Activated CD4-positive, alpha-beta T cell treated with anti-CD3 and anti-CD28 coated beads for 36 hours (primary cell): Measurements from ENCODE around the gene LPP. TPM values are rescaled to one million over a fixed set of nuclear protein-coding genes. Genes with fewer than 3 reads are reported as not detected.
A peak's percentile ranks its signal among the peaks of the same experiment; 100 is the strongest.

Experiments
- ATAC-seq: fragments of 200-7000 bp; cut with Tn5 transposase; one replicate; pipeline ENCODE4 v1.10.0; 2021; ENCODE audit warnings: mild to moderate bottlenecking, moderate library complexity
- CTCF ChIA-PET: fragments of 350-600 bp; sonication (Branson Sonifier 250); formaldehyde crosslinking; loops from one replicate; lab custom pipeline; 2021; ENCODE audit warnings: antibody characterized with exemption; lab: Charles Lee
- POLR2A ChIA-PET: fragments of 350-600 bp; sonication (Branson Sonifier 250); formaldehyde crosslinking; loops from one replicate; lab custom pipeline; 2021; ENCODE audit warnings: antibody characterized with exemption, inconsistent platforms; lab: Charles Lee
- DNase-seq: peaks from one replicate; pipeline ENCODE4 v3.0.0-alpha.2; 2020
- H3K27ac Mint-ChIP-seq: one replicate; pipeline ENCODE4 v1.8.0; 2021; ENCODE audit warnings: mixed read lengths
- H3K27me3 Mint-ChIP-seq: one replicate; pipeline ENCODE4 v1.8.0; 2021; ENCODE audit warnings: mixed read lengths
- H3K36me3 Mint-ChIP-seq: one replicate; pipeline ENCODE4 v1.8.0; 2021; ENCODE audit warnings: low read depth, mixed read lengths
- H3K4me1 Mint-ChIP-seq: one replicate; pipeline ENCODE4 v1.8.0; 2021; ENCODE audit warnings: mixed read lengths
- H3K4me3 Mint-ChIP-seq: one replicate; pipeline ENCODE4 v1.8.0; 2021; ENCODE audit warnings: mild to moderate bottlenecking, moderate library complexity, mixed read lengths
- H3K9me3 Mint-ChIP-seq: one replicate; pipeline ENCODE4 v1.8.0; 2021; ENCODE audit warnings: low read depth, mixed read lengths
- intact Hi-C, 2 experiments: fragments of 100-400 bp; cut with DNase I in 1 of 2; cut with micrococcal nuclease in 1 of 2; formaldehyde crosslinking; loops; one replicate each; pipeline versions ENCODE4 v1.14.2 to v1.15.1; 2022 to 2024; cut with DNase I, micrococcal nuclease
- total RNA-seq, 2 experiments: library from RNA; stranded (reverse); gene quantifications; one replicate each; pipeline ENCODE4 v1.2.3, GENCODE V29; 2021

LPP gene
- total RNA-seq, 2 experiments from 2014 or later, result 34.7 to 40.6 TPM

GRCh38 chr3:188135271-188135670 is 18.7 kb upstream of the LPP start:
- ChIA-PET CTCF (interaction anchor here (1.0 to 1.5 kb wide), 2 partner anchors 8 to 10 kb away, joined by 3 read pairs; no protein-coding TSS in a partner anchor), POLR2A (interaction anchor here (0.6 kb wide), 1 partner anchor 8 kb away, joined by 4 read pairs; no protein-coding TSS in a partner anchor)
- intact Hi-C loops, result no loop called here
- peaks cover 4% of the 10 kb centered on the region for H3K9me3 Mint-ChIP-seq
- no peaks in the 10 kb centered on the region for H3K27me3 Mint-ChIP-seq
- DNase-seq (no peak), ATAC-seq (no peak)
- no peak overlapping the region for H3K27ac Mint-ChIP-seq
- no peaks in the 10 kb centered on the region for H3K36me3 Mint-ChIP-seq
- peaks cover 16% of the 10 kb centered on the region for H3K4me1 Mint-ChIP-seq
- no peak overlapping the region for H3K4me3 Mint-ChIP-seq

- H3K4me3 Mint-ChIP-seq, result no peak overlapping the region
- intact Hi-C loops, result no loop called here
- no peaks in the 10 kb centered on the region for H3K36me3 Mint-ChIP-seq
- H3K4me1 Mint-ChIP-seq, result peaks cover 16% of the 10 kb centered on the region
- H3K9me3 Mint-ChIP-seq, result peaks cover 4% of the 10 kb centered on the region
- POLR2A ChIA-PET, result no interaction called here
- no peak for DNase-seq
- H3K27ac Mint-ChIP-seq, result no peak overlapping the region
- no peaks in the 10 kb centered on the region for H3K27me3 Mint-ChIP-seq
- CTCF ChIA-PET, result interaction anchor here (0.6 kb wide), 1 partner anchor 282 kb away, joined by 3 read pairs; no protein-coding TSS in a partner anchor
- ATAC-seq, result no peak
These were observed 16.9 kb upstream of the LPP start for GRCh38 chr3:188137051-188137450.

GRCh38 chr3:188139466-188139865 is 14.5 kb upstream of the LPP start:
- DNase-seq (no peak), ATAC-seq (no peak)
- ChIA-PET POLR2A (no interaction called here), CTCF (interaction anchor here (0.7 to 1.3 kb wide), 2 partner anchors 14 to 1547 kb away, joined by 3 to 4 read pairs; partner anchors contain the start of gene LPP)
- H3K4me3 Mint-ChIP-seq, result no peak overlapping the region
- intact Hi-C loops, result no loop called here
- H3K36me3 Mint-ChIP-seq, result no peaks in the 10 kb centered on the region
- no peaks in the 10 kb centered on the region for H3K27me3 Mint-ChIP-seq
- H3K4me1 Mint-ChIP-seq, result peaks cover 6% of the 10 kb centered on the region
- no peaks in the 10 kb centered on the region for H3K9me3 Mint-ChIP-seq
- H3K27ac Mint-ChIP-seq, result no peak overlapping the region

- H3K9me3 Mint-ChIP-seq, result no peaks in the 10 kb centered on the region
- POLR2A ChIA-PET, result no interaction called here
- intact Hi-C loops, result no loop called here
- CTCF ChIA-PET, result interaction anchor here (0.6 kb wide), 1 partner anchor 399 kb away, joined by 3 read pairs; no protein-coding TSS in a partner anchor
- H3K27me3 Mint-ChIP-seq, result no peaks in the 10 kb centered on the region
- DNase-seq (no peak), ATAC-seq (no peak)
- no peak overlapping the region for H3K4me3 Mint-ChIP-seq
- no peak overlapping the region for H3K27ac Mint-ChIP-seq
- H3K4me1 Mint-ChIP-seq, result peaks cover 12% of the 10 kb centered on the region
- no peaks in the 10 kb centered on the region for H3K36me3 Mint-ChIP-seq
These were observed 7.7 kb upstream of the LPP start for GRCh38 chr3:188146219-188146618.

- DNase-seq (no peak), ATAC-seq (no peak)
- POLR2A ChIA-PET, result no interaction called here
- H3K36me3 Mint-ChIP-seq, result no peaks in the 10 kb centered on the region
- no peak overlapping the region for H3K27ac Mint-ChIP-seq
- peaks cover 3% of the 10 kb centered on the region for H3K27me3 Mint-ChIP-seq
- CTCF ChIA-PET, result interaction anchor here (1.1 kb wide), 1 partner anchor 248 kb away, joined by 3 read pairs; no protein-coding TSS in a partner anchor
- no peaks in the 10 kb centered on the region for H3K9me3 Mint-ChIP-seq
- intact Hi-C loops, result no loop called here
- peaks cover 21% of the 10 kb centered on the region for H3K4me1 Mint-ChIP-seq
- no peak overlapping the region for H3K4me3 Mint-ChIP-seq
These were observed 6.2 kb upstream of the LPP start for GRCh38 chr3:188147782-188148181.

- ATAC-seq, result no peak
- H3K27ac Mint-ChIP-seq, result no peak overlapping the region
- peaks cover 26% of the 10 kb centered on the region for H3K4me1 Mint-ChIP-seq
- POLR2A ChIA-PET, result no interaction called here
- CTCF ChIA-PET, result interaction anchor here (1.1 kb wide), 1 partner anchor 247 kb away, joined by 3 read pairs; no protein-coding TSS in a partner anchor
- peaks cover 3% of the 10 kb centered on the region for H3K27me3 Mint-ChIP-seq
- no peak overlapping the region for H3K4me3 Mint-ChIP-seq
- DNase-seq, result no peak
- intact Hi-C loops, result no loop called here
- H3K36me3 Mint-ChIP-seq, result no peaks in the 10 kb centered on the region
- H3K9me3 Mint-ChIP-seq, result no peaks in the 10 kb centered on the region
These were observed 5.6 kb upstream of the LPP start for GRCh38 chr3:188148318-188148717.

GRCh38 chr3:188149587-188149986 is 4.4 kb upstream of the LPP start:
- Mint-ChIP-seq H3K36me3 (peaks cover 2% of the 10 kb centered on the region), H3K9me3 (no peaks in the 10 kb centered on the region), H3K27me3 (peaks cover 3% of the 10 kb centered on the region), H3K4me1 (peaks cover 32% of the 10 kb centered on the region), H3K4me3 (no peak overlapping the region), H3K27ac (no peak overlapping the region)
- ATAC-seq (no peak), DNase-seq (no peak)
- ChIA-PET POLR2A (no interaction called here), CTCF (interaction anchor here (0.5 kb wide), 1 partner anchor 131 kb away, joined by 5 read pairs; no protein-coding TSS in a partner anchor)
- intact Hi-C loops, result no loop called here

GRCh38 chr3:188150982-188151381 is 3.0 kb upstream of the LPP start:
- Mint-ChIP-seq H3K36me3 (peaks cover 5% of the 10 kb centered on the region), H3K27me3 (peaks cover 3% of the 10 kb centered on the region), H3K9me3 (no peaks in the 10 kb centered on the region), H3K27ac (no peak overlapping the region), H3K4me3 (no peak overlapping the region), H3K4me1 (peaks cover 46% of the 10 kb centered on the region)
- peak; percentile 23 for ATAC-seq
- no peak for DNase-seq
- POLR2A ChIA-PET, result interaction anchor here (0.6 kb wide), 1 partner anchor 176 kb away, joined by 9 read pairs; no protein-coding TSS in a partner anchor
- intact Hi-C loops, result loop anchor here (5.0 to 10.0 kb wide), 3 partner anchors 174 to 804 kb away; no protein-coding TSS in a partner anchor
- CTCF ChIA-PET, result no interaction called here

- POLR2A ChIA-PET, result interaction anchor here (0.8 kb wide), 1 partner anchor 19 kb away, joined by 3 read pairs; no protein-coding TSS in a partner anchor
- Mint-ChIP-seq H3K9me3 (no peaks in the 10 kb centered on the region), H3K36me3 (peaks cover 7% of the 10 kb centered on the region), H3K27ac (no peak overlapping the region), H3K4me3 (no peak overlapping the region), H3K4me1 (peaks cover 50% of the 10 kb centered on the region), H3K27me3 (peaks cover 3% of the 10 kb centered on the region)
- no peak for ATAC-seq
- no peak for DNase-seq
- CTCF ChIA-PET, result interaction anchor here (4.1 kb wide), 1 partner anchor 412 kb away, joined by 25 read pairs; no protein-coding TSS in a partner anchor
- intact Hi-C loops, result loop anchor here (5.0 to 10.0 kb wide), 3 partner anchors 174 to 803 kb away; no protein-coding TSS in a partner anchor
These were observed 2.5 kb upstream of the LPP start for GRCh38 chr3:188151438-188151837.

GRCh38 chr3:188152660-188153436 is 1.1 kb upstream of the LPP start:
- intact Hi-C loops, result loop anchor here (5.0 to 10.0 kb wide), 3 partner anchors 176 to 802 kb away; no protein-coding TSS in a partner anchor
- ATAC-seq (no peak), DNase-seq (peak; percentile 42)
- POLR2A ChIA-PET, result interaction anchor here (0.6 to 2.0 kb wide), 4 partner anchors 28 to 406 kb away, joined by 3 to 4 read pairs (median 4); no protein-coding TSS in a partner anchor
- CTCF ChIA-PET, result interaction anchor here (0.6 to 4.1 kb wide), 10 partner anchors 8 to 413 kb away, joined by 3 to 25 read pairs (median 4); partner anchors contain the start of gene BCL6
- H3K4me3 Mint-ChIP-seq, result peak overlapping the region; percentile 76
- H3K27ac Mint-ChIP-seq, result peak overlapping the region; percentile 78
- peaks cover 60% of the 10 kb centered on the region for H3K4me1 Mint-ChIP-seq
- H3K9me3 Mint-ChIP-seq, result no peaks in the 10 kb centered on the region
- peaks cover 3% of the 10 kb centered on the region for H3K27me3 Mint-ChIP-seq
- peaks cover 7% of the 10 kb centered on the region for H3K36me3 Mint-ChIP-seq

- Mint-ChIP-seq H3K9me3 (no peaks in the 10 kb centered on the region), H3K4me3 (peak overlapping the region; percentile 76), H3K36me3 (peaks cover 7% of the 10 kb centered on the region), H3K4me1 (peaks cover 58% of the 10 kb centered on the region), H3K27me3 (peaks cover 3% of the 10 kb centered on the region), H3K27ac (peak overlapping the region; percentile 78)
- ATAC-seq (peak; percentile 8), DNase-seq (peak; percentile 67)
- intact Hi-C loops, result loop anchor here (1.0 to 10.0 kb wide), 8 partner anchors 17 to 801 kb away; no protein-coding TSS in a partner anchor
- POLR2A ChIA-PET, result interaction anchor here (0.9 to 2.0 kb wide), 3 partner anchors 29 to 407 kb away, joined by 3 to 4 read pairs (median 4); no protein-coding TSS in a partner anchor
- CTCF ChIA-PET, result interaction anchor here (0.6 to 4.1 kb wide), 11 partner anchors 9 to 436 kb away, joined by 3 to 25 read pairs (median 4); partner anchors contain the start of gene BCL6
These were observed 432 bp upstream of the LPP start for GRCh38 chr3:188153437-188154013.
